Lower leg skin (tissue), 3 donors: ENCODE data around the gene PRPF38A.

Experiments used
- CTCF ChIP-seq, 3 donors: fragments of 450-650 bp; IDR thresholded peaks; one replicate each; pipeline ENCODE4 v1.5.1; 2016; ENCODE audit warnings: antibody characterized with exemption in 3 of 3, mild to moderate bottlenecking in 3 of 3, moderate library complexity in 2 of 3
- POLR2A ChIP-seq, 2 donors: fragments of 450-650 bp; IDR thresholded peaks; one replicate each; pipeline ENCODE4 v1.6.1; 2016 to 2017; ENCODE audit warnings: antibody characterized with exemption in 2 of 2, mild to moderate bottlenecking in 1 of 2, moderate library complexity in 1 of 2

GRCh38 chr1:52367272-52367671 is 37.1 kb upstream of the PRPF38A start:
- TF ChIP-seq CTCF (IDR thresholded peaks at IDR 0.05), result no peak
- no peak for TF ChIP-seq POLR2A (IDR thresholded peaks at IDR 0.05)
